Upper lobe of left lung (tissue), 6 donors: ENCODE results near the gene ASNS. TPM values are rescaled to one million over a fixed set of nuclear protein-coding genes. Genes with fewer than 3 reads are reported as not detected.

Experiments used
- ATAC-seq, 2 donors: fragments of 200-7000 bp; cut with Tn5 transposase; one replicate each; pipeline ENCODE4 v1.9.1; 2022; ENCODE audit warnings: mild to moderate bottlenecking in 2 of 2, moderate library complexity in 2 of 2; ENCODE audit not compliant: low FRiP score in 2 of 2
- DNase-seq, 2 donors: peaks; one replicate each; pipeline ENCODE4 v3.0.0-alpha.2; 2019 to 2020
- H3K27ac ChIP-seq, 4 donors: fragments of 200-600 bp; sonication (generic); one replicate each; pipeline ENCODE4 v1.5.1; 2016 to 2019
- H3K27me3 ChIP-seq, 4 donors: fragments of 200-600 bp; sonication (generic); one replicate each; pipeline ENCODE4 v1.5.1; 2017 to 2019
- H3K36me3 ChIP-seq, 4 donors: fragments of 200-600 bp; sonication (generic); one replicate each; pipeline ENCODE4 v1.5.1; 2016 to 2019
- H3K4me1 ChIP-seq, 4 donors: fragments of 200-600 bp; sonication (generic); one replicate each; pipeline ENCODE4 v1.5.1; 2018 to 2019
- H3K4me3 ChIP-seq, 4 donors: fragments of 200-600 bp; sonication (generic); one replicate each; pipeline ENCODE4 v1.5.1; 2017 to 2019; ENCODE audit warnings: mild to moderate bottlenecking in 2 of 4, moderate library complexity in 1 of 4
- H3K9me3 ChIP-seq, 4 donors: fragments of 200-600 bp; sonication (generic); one replicate each; pipeline ENCODE4 v1.5.1; 2018 to 2019
- EP300 ChIP-seq, 4 donors: sonication (generic); formaldehyde crosslinking; IDR thresholded peaks; one replicate each; pipeline ENCODE4 v1.5.1; 2017; ENCODE audit warnings: antibody characterized with exemption in 4 of 4, control low read depth in 2 of 4
- POLR2A ChIP-seq, 4 donors: fragments of 450-650 bp; IDR thresholded peaks; one replicate each; pipeline ENCODE4 v1.5.1; 2016 to 2017; ENCODE audit warnings: antibody characterized with exemption in 4 of 4, mild to moderate bottlenecking in 2 of 4
- POLR2AphosphoS5 ChIP-seq, 2 donors: sonication (generic); formaldehyde crosslinking; IDR thresholded peaks; one replicate each; pipeline ENCODE4 v1.5.1; 2017; ENCODE audit warnings: antibody characterized with exemption in 2 of 2
- WGBS, 2 donors: methylation state at CpG; one replicate each; pipeline ENCODE4 v1.1.5; 2017 to 2018; 5-methylcytosine and 5-hydroxymethylcytosine counted together
- total RNA-seq, 6 donors: library from RNA; depleted of rRNA in 4 of 6; stranded (reverse); fragments of >200 nt in 4 of 6; gene quantifications; one replicate each; pipeline versions ENCODE4 v1.1.0 to v1.2.1, GENCODE V29; 2016 to 2021
- TF ChIP-seq, protein P1 (sequence below), 6 experiments: fragments of 450-650 bp in 4 of 6; fragments of 200-600 bp in 2 of 6; sonication (generic) in 2 of 6; IDR thresholded peaks; one replicate each; pipeline ENCODE4 v1.5.1; 2016 to 2019; ENCODE audit warnings: antibody characterized with exemption in 6 of 6
- donor health status: DM: no; HTN: no; CAD: no; lungs with moderate emphysema.
- donor health status: DM: no; HTN: yes; CAD: no; lungs with severe emphysema.

ASNS gene
- total RNA-seq, 6 donors from 2014 or later: 7.3 to 51.7 (median 10.4) TPM

DNA sequence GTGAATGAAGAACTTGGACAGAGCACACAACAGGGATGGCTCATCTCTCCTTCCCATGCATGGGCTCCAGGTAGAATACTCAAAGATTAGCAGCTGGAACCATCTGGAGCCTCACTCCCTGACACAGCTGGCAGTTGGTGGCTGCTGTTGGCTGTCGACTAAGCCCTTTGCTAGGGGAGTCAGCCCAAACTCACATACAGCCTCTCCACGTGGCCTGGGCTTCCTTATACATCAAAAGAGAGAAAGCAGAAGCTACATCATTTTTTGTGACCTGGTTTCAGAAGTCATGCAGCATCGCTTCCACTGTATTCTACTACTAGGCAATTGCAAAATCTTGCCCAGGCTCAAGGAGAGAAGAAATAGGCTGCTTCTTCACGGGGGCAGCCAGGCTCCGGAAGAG, 24.4 kb downstream of the ASNS start:
- Histone ChIP-seq H3K27ac (no peak overlapping the region), H3K4me1 (no peaks in the 10 kb centered on the region), H3K4me3 (no peak overlapping the region), H3K27me3 (no peaks in the 10 kb centered on the region), H3K36me3 (peaks cover 0 to 16% (median 9%) of the 10 kb centered on the region in 4 donors), H3K9me3 (peaks cover 0 to 5% (median 0%) of the 10 kb centered on the region in 4 donors)
- TF ChIP-seq, protein P1, sequence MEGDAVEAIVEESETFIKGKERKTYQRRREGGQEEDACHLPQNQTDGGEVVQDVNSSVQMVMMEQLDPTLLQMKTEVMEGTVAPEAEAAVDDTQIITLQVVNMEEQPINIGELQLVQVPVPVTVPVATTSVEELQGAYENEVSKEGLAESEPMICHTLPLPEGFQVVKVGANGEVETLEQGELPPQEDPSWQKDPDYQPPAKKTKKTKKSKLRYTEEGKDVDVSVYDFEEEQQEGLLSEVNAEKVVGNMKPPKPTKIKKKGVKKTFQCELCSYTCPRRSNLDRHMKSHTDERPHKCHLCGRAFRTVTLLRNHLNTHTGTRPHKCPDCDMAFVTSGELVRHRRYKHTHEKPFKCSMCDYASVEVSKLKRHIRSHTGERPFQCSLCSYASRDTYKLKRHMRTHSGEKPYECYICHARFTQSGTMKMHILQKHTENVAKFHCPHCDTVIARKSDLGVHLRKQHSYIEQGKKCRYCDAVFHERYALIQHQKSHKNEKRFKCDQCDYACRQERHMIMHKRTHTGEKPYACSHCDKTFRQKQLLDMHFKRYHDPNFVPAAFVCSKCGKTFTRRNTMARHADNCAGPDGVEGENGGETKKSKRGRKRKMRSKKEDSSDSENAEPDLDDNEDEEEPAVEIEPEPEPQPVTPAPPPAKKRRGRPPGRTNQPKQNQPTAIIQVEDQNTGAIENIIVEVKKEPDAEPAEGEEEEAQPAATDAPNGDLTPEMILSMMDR (IDR thresholded peaks at IDR 0.05): no peak
- TF ChIP-seq POLR2AphosphoS5 (IDR thresholded peaks at IDR 0.05): no peak
- no peak for TF ChIP-seq EP300 (IDR thresholded peaks at IDR 0.05)
- no peak for TF ChIP-seq POLR2A (IDR thresholded peaks at IDR 0.05)
- no peak for DNase-seq
- ATAC-seq: no peak
- WGBS, 2 donors: 50 to 60% methylated on average over 4 to 5 of the region's 5 CpGs

DNA sequence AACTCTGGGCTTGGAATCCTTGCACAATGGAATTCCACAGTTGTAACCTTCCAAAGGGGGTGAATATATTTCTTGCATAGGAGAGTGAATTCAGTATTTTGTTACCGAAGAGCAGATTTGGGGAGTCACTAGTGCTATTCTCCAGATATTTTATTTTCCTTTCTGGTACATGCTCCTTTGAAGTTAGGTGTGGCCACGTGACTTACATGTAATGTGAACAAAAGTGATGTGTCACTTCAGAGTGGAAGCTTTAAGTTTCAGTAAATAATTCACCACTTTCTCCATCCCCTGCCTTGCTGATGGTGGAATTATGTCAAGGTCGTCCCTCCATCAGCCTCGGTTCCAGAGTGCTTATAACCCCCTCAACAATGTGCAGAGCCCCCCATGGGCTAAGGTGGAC, 25.3 kb downstream of the ASNS start:
- Histone ChIP-seq H3K9me3 (peaks cover 0 to 6% (median 0%) of the 10 kb centered on the region in 4 donors), H3K4me1 (no peaks in the 10 kb centered on the region), H3K27me3 (no peaks in the 10 kb centered on the region), H3K27ac (no peak overlapping the region), H3K4me3 (no peak overlapping the region), H3K36me3 (peaks cover 0 to 7% (median 2%) of the 10 kb centered on the region in 4 donors)
- WGBS, 2 donors: 50 to 76% methylated on average over 4 of the region's 4 CpGs
- TF ChIP-seq EP300 (IDR thresholded peaks at IDR 0.05) (no peak), POLR2AphosphoS5 (IDR thresholded peaks at IDR 0.05) (no peak), POLR2A (IDR thresholded peaks at IDR 0.05) (no peak)
- TF ChIP-seq, protein P1 (IDR thresholded peaks at IDR 0.05): no peak
- ATAC-seq: no peak
- no peak for DNase-seq

DNA sequence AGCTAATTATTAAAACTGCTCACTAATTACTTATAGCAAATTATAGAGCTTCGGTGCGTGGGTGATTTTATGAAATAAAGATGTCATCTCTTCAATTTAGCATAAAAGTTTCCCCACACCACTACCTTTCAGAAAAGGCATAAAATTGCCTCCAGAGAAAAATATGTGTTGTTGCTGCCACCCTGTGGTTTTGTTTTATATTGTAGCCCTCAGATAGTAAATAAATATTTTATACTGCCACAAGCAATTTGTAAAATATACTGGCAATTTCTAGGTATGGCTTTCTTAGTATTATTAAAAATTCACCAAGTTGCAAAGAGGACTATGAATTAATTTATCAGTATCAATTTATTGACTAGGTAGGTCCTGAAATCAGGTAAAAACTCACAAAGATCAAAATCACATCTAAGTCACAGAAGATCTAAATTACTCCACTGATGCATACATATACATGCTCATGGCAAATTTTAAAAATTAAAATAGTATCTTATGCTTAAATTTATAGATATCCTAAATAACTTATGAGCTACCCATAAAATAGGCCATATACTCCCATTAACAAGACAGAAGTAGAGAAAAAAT, 26.5 kb downstream of the ASNS start:
- Histone ChIP-seq H3K4me1 (no peaks in the 10 kb centered on the region), H3K36me3 (no peaks in the 10 kb centered on the region), H3K4me3 (no peak overlapping the region), H3K27me3 (no peaks in the 10 kb centered on the region), H3K27ac (no peak overlapping the region), H3K9me3 (peaks cover 0 to 6% (median 0%) of the 10 kb centered on the region in 4 donors)
- ATAC-seq (no peak), DNase-seq (no peak)
- TF ChIP-seq EP300 (IDR thresholded peaks at IDR 0.05): no peak
- TF ChIP-seq, protein P1 (IDR thresholded peaks at IDR 0.05): peak in 5 of 6 experiments; percentile 9 to 39 (median 24)
- WGBS, 2 donors: 56 to 61% methylated on average over 2 of the region's 2 CpGs

DNA sequence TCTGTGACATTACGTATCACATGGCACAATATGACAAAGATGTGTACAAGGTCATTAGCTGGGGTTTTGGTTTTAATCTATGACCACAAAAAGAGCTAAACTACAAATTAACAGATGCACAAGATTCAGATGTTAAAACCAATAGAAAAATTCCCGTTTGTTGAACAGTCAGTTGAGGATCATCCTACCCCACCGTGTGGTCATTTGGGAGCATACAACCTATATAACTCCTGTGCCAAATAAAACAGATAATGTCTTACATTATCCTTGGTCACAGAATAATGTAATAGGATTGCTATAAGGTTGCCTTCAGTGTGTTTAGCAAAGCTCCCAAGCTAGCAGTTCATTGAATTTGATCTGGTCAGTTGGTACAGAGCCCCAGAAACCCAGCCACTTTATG, 28.2 kb downstream of the ASNS start:
- H3K36me3 ChIP-seq: no peaks in the 10 kb centered on the region
- H3K4me1 ChIP-seq: no peaks in the 10 kb centered on the region
- H3K27ac ChIP-seq: no peak overlapping the region
- TF ChIP-seq, protein P1 (IDR thresholded peaks at IDR 0.05): no peak
- TF ChIP-seq POLR2AphosphoS5 (IDR thresholded peaks at IDR 0.05) (no peak), EP300 (IDR thresholded peaks at IDR 0.05) (no peak), POLR2A (IDR thresholded peaks at IDR 0.05) (no peak)
- DNase-seq (no peak), ATAC-seq (no peak)
- peaks cover 0 to 6% (median 0%) of the 10 kb centered on the region in 4 donors for H3K9me3 ChIP-seq
- 82 to 90% methylated on average over 3 of the region's 3 CpGs for WGBS, 2 donors
- H3K27me3 ChIP-seq: no peaks in the 10 kb centered on the region
- H3K4me3 ChIP-seq: no peak overlapping the region

DNA sequence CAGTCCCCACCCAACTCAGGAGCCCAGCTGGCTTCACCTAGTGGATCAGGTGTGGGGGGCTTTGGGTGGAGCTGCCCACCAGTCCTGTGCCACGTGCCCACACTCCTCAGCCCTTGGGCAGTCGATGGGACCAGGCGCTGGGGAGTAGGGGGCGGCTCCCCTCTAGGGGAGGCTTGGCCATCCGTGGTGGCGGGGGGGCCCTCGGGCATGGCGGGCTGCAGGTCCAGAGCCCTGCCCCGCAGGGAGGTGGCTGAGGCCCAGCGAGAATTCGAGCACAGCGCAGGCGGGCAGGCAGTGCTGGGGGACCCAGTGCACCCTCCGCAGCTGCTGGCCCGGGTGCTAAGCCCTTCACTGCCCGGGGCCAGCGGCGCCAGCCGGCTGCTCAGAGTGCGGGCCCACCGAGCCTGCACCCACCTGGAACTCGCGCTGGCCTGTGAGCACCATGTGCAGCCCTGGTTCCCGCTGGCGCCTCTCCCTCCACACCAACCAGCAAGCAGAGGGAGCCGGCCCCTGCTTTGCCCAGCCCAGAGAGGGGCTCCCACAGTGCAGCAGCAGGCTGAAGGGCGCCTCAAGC, 29.3 kb downstream of the ASNS start:
- no peak overlapping the region for H3K4me3 ChIP-seq
- TF ChIP-seq POLR2AphosphoS5 (IDR thresholded peaks at IDR 0.05): no peak
- TF ChIP-seq, protein P1 (IDR thresholded peaks at IDR 0.05): no peak
- no peaks in the 10 kb centered on the region for H3K4me1 ChIP-seq
- H3K27ac ChIP-seq: no peak overlapping the region
- H3K36me3 ChIP-seq: no peaks in the 10 kb centered on the region
- DNase-seq: peak in 1 of 2 donors; percentile 75
- peaks cover 0 to 6% (median 0%) of the 10 kb centered on the region in 4 donors for H3K9me3 ChIP-seq
- 97 to 100% methylated on average over 1 to 24 of the region's 27 CpGs for WGBS, 2 donors
- peak in 1 of 2 donors; percentile 27 for ATAC-seq
- no peaks in the 10 kb centered on the region for H3K27me3 ChIP-seq
